ENCODE data around the gene RHNO1.

DNA sequence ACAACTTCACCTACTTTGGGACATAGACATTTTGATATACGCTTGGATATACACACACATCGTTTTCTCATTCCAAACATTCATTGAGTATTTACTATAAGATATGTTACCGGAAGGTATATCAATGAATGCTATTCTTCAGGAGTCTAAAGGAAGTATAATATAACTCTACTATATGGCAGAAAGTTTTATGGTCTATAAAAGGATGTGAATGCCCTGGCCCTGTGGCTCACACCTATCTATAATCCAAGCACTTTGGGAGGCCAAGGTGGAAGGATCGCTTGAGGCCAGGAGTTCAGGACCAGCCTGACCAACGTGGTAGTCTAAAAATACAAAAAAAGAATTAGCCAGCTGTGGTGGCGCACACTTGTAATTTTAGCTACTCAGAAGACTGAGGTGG lies 47.7 kb upstream of the RHNO1 start:
- TF ChIP-seq, protein P1, sequence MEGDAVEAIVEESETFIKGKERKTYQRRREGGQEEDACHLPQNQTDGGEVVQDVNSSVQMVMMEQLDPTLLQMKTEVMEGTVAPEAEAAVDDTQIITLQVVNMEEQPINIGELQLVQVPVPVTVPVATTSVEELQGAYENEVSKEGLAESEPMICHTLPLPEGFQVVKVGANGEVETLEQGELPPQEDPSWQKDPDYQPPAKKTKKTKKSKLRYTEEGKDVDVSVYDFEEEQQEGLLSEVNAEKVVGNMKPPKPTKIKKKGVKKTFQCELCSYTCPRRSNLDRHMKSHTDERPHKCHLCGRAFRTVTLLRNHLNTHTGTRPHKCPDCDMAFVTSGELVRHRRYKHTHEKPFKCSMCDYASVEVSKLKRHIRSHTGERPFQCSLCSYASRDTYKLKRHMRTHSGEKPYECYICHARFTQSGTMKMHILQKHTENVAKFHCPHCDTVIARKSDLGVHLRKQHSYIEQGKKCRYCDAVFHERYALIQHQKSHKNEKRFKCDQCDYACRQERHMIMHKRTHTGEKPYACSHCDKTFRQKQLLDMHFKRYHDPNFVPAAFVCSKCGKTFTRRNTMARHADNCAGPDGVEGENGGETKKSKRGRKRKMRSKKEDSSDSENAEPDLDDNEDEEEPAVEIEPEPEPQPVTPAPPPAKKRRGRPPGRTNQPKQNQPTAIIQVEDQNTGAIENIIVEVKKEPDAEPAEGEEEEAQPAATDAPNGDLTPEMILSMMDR (IDR thresholded peaks at IDR 0.05; ENCODE audit: borderline replicate concordance, extremely low read depth, low read length, poor library complexity, severe bottlenecking): no peak
- TF ChIP-seq EZH2 (IDR thresholded peaks at IDR 0.05; ENCODE audit: borderline replicate concordance, low read depth, low read length, severe bottlenecking): no peak
